ENCODE measurements around the gene SFT2D1.

- TF ChIP-seq POLR2A (IDR thresholded peaks at IDR 0.05): no peak
- no peak for TF ChIP-seq CTCF (IDR thresholded peaks at IDR 0.05)
Observed at GRCh38 chr6:166310634-166311033, 31.7 kb downstream of the SFT2D1 start.
